Measurements from ENCODE around the gene ANKRD28.

GRCh38 chr3:15743587-15744009, 54.2 kb downstream of the ANKRD28 start:
- no peak for TF ChIP-seq CTCF (IDR thresholded peaks at IDR 0.05)
- TF ChIP-seq POLR2A (IDR thresholded peaks at IDR 0.05) = no peak
- no peak for TF ChIP-seq POLR2AphosphoS5 (IDR thresholded peaks at IDR 0.05)

Data from breast epithelium (tissue), 3 donors.